Mucosa of descending colon (tissue), 3 donors: ENCODE results near the gene NEURL1B. TPM values are rescaled to one million over a fixed set of nuclear protein-coding genes. Genes with fewer than 3 reads are reported as not detected.
"Not testable (repeated sequence)": the region's sequence is repeated elsewhere in the genome, so short reads cannot be mapped to it uniquely, and the experiment has no call there.

ENCODE experiments used
- ATAC-seq: fragments of 200-7000 bp; cut with Tn5 transposase; one replicate; pipeline ENCODE4 v1.9.1; 2020; ENCODE audit warnings: mild to moderate bottlenecking, moderate library complexity
- DNase-seq, 3 donors: peaks; one replicate each; pipeline ENCODE4 v3.0.0-alpha.2; 2020
- H3K36me3 ChIP-seq: fragments of 200-600 bp; one replicate; pipeline ENCODE4 v1.8.0; 2021; ENCODE audit warnings: low read depth, mild to moderate bottlenecking
- H3K4me1 ChIP-seq: fragments of 200-600 bp; one replicate; pipeline ENCODE4 v1.8.0; 2021; ENCODE audit warnings: low read depth, mild to moderate bottlenecking
- H3K4me3 ChIP-seq: fragments of 200-600 bp; one replicate; pipeline ENCODE4 v1.8.0; 2021; ENCODE audit warnings: mild to moderate bottlenecking
- H3K9me3 ChIP-seq: fragments of 200-600 bp; one replicate; pipeline ENCODE4 v1.8.0; 2021; ENCODE audit warnings: mild to moderate bottlenecking
- intact Hi-C, 2 donors: fragments of 100-400 bp; cut with DNase I in 1 of 2; cut with micrococcal nuclease in 1 of 2; formaldehyde crosslinking; loops; one replicate each; pipeline versions ENCODE4 v1.11.0 to v1.11.1; 2022; cut with DNase I, micrococcal nuclease
- total RNA-seq, 3 donors: library from RNA; stranded (reverse); fragmentation: NEBNext Ultra II Directional in 2 of 3; extraction: Animal tissue kit (Norgen Biotek cat#: 25700) in 2 of 3; gene quantifications; one replicate each; pipeline versions ENCODE4 v1.2.1 to v1.2.4, GENCODE V29; 2021 to 2023
- TF ChIP-seq, protein P1 (sequence below): fragments of 200-600 bp; IDR thresholded peaks from one replicate; pipeline ENCODE4 v1.8.0; 2022; ENCODE audit warnings: antibody characterized with exemption, mild to moderate bottlenecking
- donor health status: DM: no; HTN: no; CAD: no; lungs with moderate emphysema.
- donor health status: DM: no; HTN: no; CAD: no.
- donor health status: DM: no; HTN: yes; CAD: no.

The NEURL1B gene
- total RNA-seq, 3 donors from 2014 or later: 65.7 to 97.6 (median 96.6) TPM

DNA sequence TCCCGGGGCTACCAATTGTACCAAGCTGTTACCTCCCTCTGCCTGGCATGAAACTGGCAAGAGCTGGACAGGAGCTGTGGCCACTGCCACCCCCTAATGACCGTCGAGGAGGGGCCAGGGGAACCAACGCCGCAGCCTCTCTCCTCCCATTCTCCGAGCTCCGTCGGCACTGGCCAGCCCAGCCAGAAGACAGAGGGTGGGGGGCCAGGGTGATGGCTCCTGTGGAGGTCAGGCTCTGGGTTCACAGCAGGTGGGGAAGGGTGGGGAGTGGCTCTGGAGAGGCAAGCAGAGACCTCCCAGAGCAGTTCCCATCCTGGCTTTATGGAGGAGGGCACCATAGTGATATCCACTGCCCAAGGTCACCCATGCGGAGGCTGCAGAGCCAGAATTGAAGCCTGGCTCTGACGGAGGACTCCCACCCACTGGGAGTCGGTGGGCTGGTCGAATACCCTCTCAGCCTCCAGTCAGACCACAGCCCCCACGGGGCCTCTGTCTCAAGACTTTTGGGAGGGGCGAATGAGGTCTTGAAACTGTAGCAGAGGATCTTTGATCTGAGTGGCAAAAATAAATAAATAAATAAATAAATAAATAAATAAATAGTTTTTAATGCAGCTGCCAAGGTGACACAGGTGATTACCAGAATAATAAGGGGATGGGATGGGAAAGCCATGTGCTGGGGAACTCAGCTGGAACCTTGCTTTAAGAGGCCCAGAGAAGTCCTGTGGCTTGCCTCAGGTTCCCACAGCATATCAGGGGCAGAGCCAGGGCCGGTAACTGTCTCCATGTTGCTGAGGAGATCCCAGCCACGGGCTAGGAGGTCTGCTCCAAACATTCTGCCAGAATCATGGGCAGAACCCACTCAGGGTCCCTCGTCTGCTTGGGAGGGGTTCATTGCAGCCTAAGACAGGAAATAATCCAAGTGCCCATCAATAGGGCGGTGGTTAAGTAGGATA, 42.5 kb upstream of the NEURL1B start:
- no peaks in the 10 kb centered on the region for H3K4me1 ChIP-seq
- no peak overlapping the region for H3K4me3 ChIP-seq
- intact Hi-C loops: no loop called here
- TF ChIP-seq, protein P1, sequence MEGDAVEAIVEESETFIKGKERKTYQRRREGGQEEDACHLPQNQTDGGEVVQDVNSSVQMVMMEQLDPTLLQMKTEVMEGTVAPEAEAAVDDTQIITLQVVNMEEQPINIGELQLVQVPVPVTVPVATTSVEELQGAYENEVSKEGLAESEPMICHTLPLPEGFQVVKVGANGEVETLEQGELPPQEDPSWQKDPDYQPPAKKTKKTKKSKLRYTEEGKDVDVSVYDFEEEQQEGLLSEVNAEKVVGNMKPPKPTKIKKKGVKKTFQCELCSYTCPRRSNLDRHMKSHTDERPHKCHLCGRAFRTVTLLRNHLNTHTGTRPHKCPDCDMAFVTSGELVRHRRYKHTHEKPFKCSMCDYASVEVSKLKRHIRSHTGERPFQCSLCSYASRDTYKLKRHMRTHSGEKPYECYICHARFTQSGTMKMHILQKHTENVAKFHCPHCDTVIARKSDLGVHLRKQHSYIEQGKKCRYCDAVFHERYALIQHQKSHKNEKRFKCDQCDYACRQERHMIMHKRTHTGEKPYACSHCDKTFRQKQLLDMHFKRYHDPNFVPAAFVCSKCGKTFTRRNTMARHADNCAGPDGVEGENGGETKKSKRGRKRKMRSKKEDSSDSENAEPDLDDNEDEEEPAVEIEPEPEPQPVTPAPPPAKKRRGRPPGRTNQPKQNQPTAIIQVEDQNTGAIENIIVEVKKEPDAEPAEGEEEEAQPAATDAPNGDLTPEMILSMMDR: no peak
- ATAC-seq (no peak), DNase-seq (no peak)
- H3K9me3 ChIP-seq: no peaks in the 10 kb centered on the region
- H3K36me3 ChIP-seq: no peaks in the 10 kb centered on the region

DNA sequence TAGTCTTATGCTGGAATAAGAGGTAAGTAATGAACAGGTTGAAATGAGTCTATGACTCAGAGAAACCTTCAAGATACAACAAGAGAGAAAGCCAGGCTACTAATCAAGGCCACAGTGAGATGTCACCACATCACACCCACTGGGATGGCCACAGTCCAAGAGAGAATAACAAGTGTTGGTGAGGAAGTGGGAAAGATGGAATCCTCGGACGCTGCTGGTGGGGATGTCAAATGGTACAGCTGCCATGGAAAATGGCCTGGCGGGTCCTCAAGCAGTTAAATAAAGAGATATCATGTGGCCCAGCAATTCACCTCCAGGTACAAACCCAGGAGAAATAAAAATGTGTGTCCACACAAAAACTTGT, 41.9 kb upstream of the NEURL1B start:
- no peaks in the 10 kb centered on the region for H3K4me1 ChIP-seq
- TF ChIP-seq, protein P1: no peak
- ATAC-seq (no peak), DNase-seq (no peak)
- no peaks in the 10 kb centered on the region for H3K9me3 ChIP-seq
- intact Hi-C loops: no loop called here
- H3K4me3 ChIP-seq: no peak overlapping the region
- no peaks in the 10 kb centered on the region for H3K36me3 ChIP-seq

- Histone ChIP-seq H3K4me1 (no peaks in the 10 kb centered on the region), H3K4me3 (no peak overlapping the region), H3K36me3 (no peaks in the 10 kb centered on the region), H3K9me3 (no peaks in the 10 kb centered on the region)
- ATAC-seq: no peak
- TF ChIP-seq, protein P1: no peak
- DNase-seq: no peak
- intact Hi-C loops: no loop called here
Observed at GRCh38 chr5:172600571-172600970, 40.5 kb upstream of the NEURL1B start.

DNA sequence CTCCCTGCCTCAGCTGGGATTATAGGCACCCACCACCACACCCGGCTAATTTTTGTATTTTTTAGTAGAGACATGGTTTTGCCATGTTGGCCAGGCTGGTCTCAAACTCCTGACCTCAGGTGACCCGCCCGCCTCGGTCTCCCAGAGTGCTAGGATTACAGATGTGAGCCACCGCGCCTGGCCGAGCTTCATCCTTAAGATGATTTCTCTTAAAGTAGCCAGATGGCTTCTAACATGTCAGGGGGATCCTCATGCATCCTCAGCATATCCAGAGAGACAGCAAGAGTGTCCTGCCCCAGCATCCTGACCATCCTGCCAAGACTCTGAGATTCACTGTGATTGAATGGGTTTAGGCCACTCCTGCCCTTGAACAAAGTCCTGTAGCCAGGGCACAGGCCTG, 39.5 kb upstream of the NEURL1B start:
- H3K9me3 ChIP-seq, H3K4me3 ChIP-seq, H3K4me1 ChIP-seq, ATAC-seq, H3K36me3 ChIP-seq, intact Hi-C loops, DNase-seq: not testable (repeated sequence)

DNA sequence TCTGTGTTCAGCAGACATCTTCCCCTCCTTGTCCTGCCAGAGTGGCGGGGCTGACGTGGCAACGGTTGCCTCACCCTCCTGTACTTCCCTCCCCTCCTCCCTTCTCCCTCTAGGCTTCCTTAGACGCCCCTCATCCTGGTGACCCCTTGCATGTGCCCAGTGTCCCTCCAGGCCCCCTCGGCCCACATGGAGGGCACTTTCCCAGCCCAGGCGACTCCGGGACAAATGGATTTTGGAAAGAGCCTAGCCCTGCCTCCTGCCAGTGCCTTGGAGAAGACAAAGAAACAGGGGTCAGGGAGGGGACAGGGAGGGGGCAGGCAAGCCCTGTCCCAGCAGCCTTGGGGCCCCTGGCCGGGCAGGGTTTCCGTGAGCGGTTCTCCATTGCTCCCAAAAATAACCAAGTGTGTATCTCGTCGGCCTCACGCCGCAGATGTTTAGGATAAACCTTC, 38.3 kb upstream of the NEURL1B start:
- ATAC-seq: peak; percentile 23
- Histone ChIP-seq H3K4me3 (no peak overlapping the region), H3K36me3 (no peaks in the 10 kb centered on the region), H3K9me3 (no peaks in the 10 kb centered on the region), H3K4me1 (no peaks in the 10 kb centered on the region)
- DNase-seq: no peak
- TF ChIP-seq, protein P1: no peak
- intact Hi-C loops: no loop called here

- no peaks in the 10 kb centered on the region for H3K36me3 ChIP-seq
- no peaks in the 10 kb centered on the region for H3K9me3 ChIP-seq
- intact Hi-C loops: no loop called here
- DNase-seq (no peak), ATAC-seq (peak; percentile 13)
- TF ChIP-seq, protein P1: no peak
- no peaks in the 10 kb centered on the region for H3K4me1 ChIP-seq
- H3K4me3 ChIP-seq: no peak overlapping the region
Observed at GRCh38 chr5:172603251-172603806, 37.7 kb upstream of the NEURL1B start.
